K562 (cell line): ENCODE measurements around the gene TMC4. TPM values are rescaled to one million over a fixed set of nuclear protein-coding genes. Genes with fewer than 3 reads are reported as not detected.

Experiments
- BHLHE40 ChIP-seq: IDR thresholded peaks from 2 replicates; pipeline ENCODE4 v1.6.1; 2011; ENCODE audit warnings: low read length, improper control_type of control experiment
- CCNT2 ChIP-seq: IDR thresholded peaks from 2 replicates; pipeline ENCODE4 v1.6.1; 2011; ENCODE audit warnings: borderline replicate concordance, low read depth, mild to moderate bottlenecking, moderate library complexity, mixed read lengths, low read length; ENCODE audit not compliant: insufficient read length; ENCODE audit errors: extremely low read depth
- CHD1 ChIP-seq: fragments of 200-600 bp; sonication (generic); IDR thresholded peaks from one replicate; pipeline ENCODE4 v1.6.1; 2012; ENCODE audit warnings: mild to moderate bottlenecking, moderate library complexity, low read length, inconsistent platforms
- DEAF1 ChIP-seq: fragments of 450-650 bp; formaldehyde crosslinking; IDR thresholded peaks from 2 replicates; pipeline ENCODE4 v1.4.0; 2020; ENCODE audit warnings: mild to moderate bottlenecking, moderate library complexity
- HDAC1 ChIP-seq, 2 experiments: fragments of 450-650 bp; IDR thresholded peaks; 2 replicates each; pipeline ENCODE4 v1.6.1; 2016 to 2017; ENCODE audit warnings: inconsistent platforms in 1 of 2, mild to moderate bottlenecking in 1 of 2, moderate library complexity in 1 of 2
- MTA1 ChIP-seq: fragments of 450-650 bp; IDR thresholded peaks from 2 replicates; pipeline ENCODE4 v1.6.1; 2017; ENCODE audit warnings: borderline replicate concordance
- MYC ChIP-seq, 2 experiments: fragments of 250-450 bp in 1 of 2; sonication (Bioruptor Pico) in 1 of 2; IDR thresholded peaks; 2 replicates each; pipeline versions ENCODE4 v1.5.1 to v1.6.1; 2012 to 2021; ENCODE audit warnings: low read depth in 2 of 2, borderline replicate concordance in 1 of 2, improper control_type of control experiment in 1 of 2, low read length in 1 of 2, mild to moderate bottlenecking in 1 of 2, moderate library complexity in 1 of 2
- NKRF ChIP-seq: fragments of 450-650 bp; IDR thresholded peaks from 2 replicates; pipeline ENCODE4 v1.6.1; 2016; ENCODE audit warnings: borderline replicate concordance
- SNRNP70 ChIP-seq: fragments of 200-400 bp; formaldehyde crosslinking; optimal IDR thresholded peaks from 2 replicates; pipeline ENCODE3; 2017; ENCODE audit warnings: low read depth, low read length
- UBTF ChIP-seq, 2 experiments: IDR thresholded peaks; 2 replicates each; pipeline ENCODE4 v1.6.1; 2012; ENCODE audit warnings: improper control_type of control experiment in 2 of 2, low read depth in 2 of 2, low read length in 2 of 2, borderline replicate concordance in 1 of 2
- USF2 ChIP-seq: sonication (generic); formaldehyde crosslinking; IDR thresholded peaks from 2 replicates; pipeline ENCODE4 v1.5.0; 2020; ENCODE audit warnings: missing genetic modification reagents
- ZBTB8A ChIP-seq: fragments of 450-650 bp; IDR thresholded peaks from 2 replicates; pipeline ENCODE4 v1.6.1; 2018; ENCODE audit warnings: mild to moderate bottlenecking, moderate library complexity; ENCODE audit not compliant: partially characterized antibody
- ZNF3 ChIP-seq: fragments of 250-450 bp; sonication (Bioruptor Pico); IDR thresholded peaks from 2 replicates; pipeline ENCODE4 v1.5.0; 2021; ENCODE audit warnings: mild to moderate bottlenecking, moderate library complexity
- polyA plus RNA-seq, 8 experiments: library from polyadenylated mRNA; depleted of rRNA in 4 of 8; stranded (reverse) in 5 of 8; unstranded in 3 of 8; fragments of >200 nt; fragmentation: Nextera tagmentation in 2 of 8; fragmentation: Illumina TruSeq in 1 of 8; extraction: Ambion mirVana in 2 of 8; extraction: Trizol in 1 of 8; gene quantifications; 2 replicates each; pipeline versions ENCODE4 v1.2.1 to v1.2.3, GENCODE V29; 2011 to 2014; ENCODE audit warnings: inconsistent platforms in 1 of 8, missing spikeins in 1 of 8
- total RNA-seq, 7 experiments: library from RNA; depleted of rRNA in 6 of 7; stranded (reverse); fragments of >200 nt in 6 of 7; fragmentation: Illumina TruSeq in 2 of 7; extraction: Trizol in 2 of 7; gene quantifications; 2 replicates each; pipeline versions ENCODE4 v1.2.1 to v1.2.3, GENCODE V29; 2011 to 2021; ENCODE audit warnings: low replicate concordance in 1 of 7
- TF ChIP-seq, protein P1 (sequence below), 2 experiments: fragments of 150-350 bp in 1 of 2; IDR thresholded peaks; 2 replicates each; pipeline ENCODE4 v1.6.1; 2012 to 2016; ENCODE audit warnings: low read depth in 2 of 2, low read length in 2 of 2, mild to moderate bottlenecking in 1 of 2, moderate library complexity in 1 of 2

Gene TMC4
- total and polyA plus RNA-seq, 9 of the 15 experiments (the other 6 are each of a cell fraction or from before 2014, with no cell fraction given): 0.12 to 0.79 (median 0.36) TPM; not detected in 2

- TF ChIP-seq UBTF (IDR thresholded peaks at IDR 0.05; ENCODE audit: borderline replicate concordance in 1 of 2, low read depth in 2 of 2, low read length in 2 of 2): peak in 1 of 2 experiments; percentile 66; a peak in 1 of 4 replicates
- TF ChIP-seq, protein P1, sequence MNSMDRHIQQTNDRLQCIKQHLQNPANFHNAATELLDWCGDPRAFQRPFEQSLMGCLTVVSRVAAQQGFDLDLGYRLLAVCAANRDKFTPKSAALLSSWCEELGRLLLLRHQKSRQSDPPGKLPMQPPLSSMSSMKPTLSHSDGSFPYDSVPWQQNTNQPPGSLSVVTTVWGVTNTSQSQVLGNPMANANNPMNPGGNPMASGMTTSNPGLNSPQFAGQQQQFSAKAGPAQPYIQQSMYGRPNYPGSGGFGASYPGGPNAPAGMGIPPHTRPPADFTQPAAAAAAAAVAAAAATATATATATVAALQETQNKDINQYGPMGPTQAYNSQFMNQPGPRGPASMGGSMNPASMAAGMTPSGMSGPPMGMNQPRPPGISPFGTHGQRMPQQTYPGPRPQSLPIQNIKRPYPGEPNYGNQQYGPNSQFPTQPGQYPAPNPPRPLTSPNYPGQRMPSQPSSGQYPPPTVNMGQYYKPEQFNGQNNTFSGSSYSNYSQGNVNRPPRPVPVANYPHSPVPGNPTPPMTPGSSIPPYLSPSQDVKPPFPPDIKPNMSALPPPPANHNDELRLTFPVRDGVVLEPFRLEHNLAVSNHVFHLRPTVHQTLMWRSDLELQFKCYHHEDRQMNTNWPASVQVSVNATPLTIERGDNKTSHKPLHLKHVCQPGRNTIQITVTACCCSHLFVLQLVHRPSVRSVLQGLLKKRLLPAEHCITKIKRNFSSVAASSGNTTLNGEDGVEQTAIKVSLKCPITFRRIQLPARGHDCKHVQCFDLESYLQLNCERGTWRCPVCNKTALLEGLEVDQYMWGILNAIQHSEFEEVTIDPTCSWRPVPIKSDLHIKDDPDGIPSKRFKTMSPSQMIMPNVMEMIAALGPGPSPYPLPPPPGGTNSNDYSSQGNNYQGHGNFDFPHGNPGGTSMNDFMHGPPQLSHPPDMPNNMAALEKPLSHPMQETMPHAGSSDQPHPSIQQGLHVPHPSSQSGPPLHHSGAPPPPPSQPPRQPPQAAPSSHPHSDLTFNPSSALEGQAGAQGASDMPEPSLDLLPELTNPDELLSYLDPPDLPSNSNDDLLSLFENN (IDR thresholded peaks at IDR 0.05; ENCODE audit: low read depth in 2 of 2, low read length in 2 of 2): peak in 1 of 2 experiments; percentile 24; a peak in 1 of 4 replicates
- no peak for TF ChIP-seq MTA1
- TF ChIP-seq SNRNP70: no peak
- TF ChIP-seq CHD1: no peak
- TF ChIP-seq USF2 (CRISPR knock-in tag): no peak
- TF ChIP-seq HDAC1 (IDR thresholded peaks at IDR 0.05): peak in 1 of 2 experiments; percentile 80; a peak in 2 of 4 replicates
- peak; percentile 78 for TF ChIP-seq CCNT2
- peak; percentile 28; the same call in 1 of the 2 replicates for TF ChIP-seq MYC (IDR thresholded peaks at IDR 0.05; ENCODE audit: low read depth, low read length)
- TF ChIP-seq MYC (CRISPR knock-in tag; IDR thresholded peaks at IDR 0.05; ENCODE audit: borderline replicate concordance, low read depth): no peak
- peak; percentile 58; the same call in 1 of the 2 replicates for TF ChIP-seq NKRF
- TF ChIP-seq ZBTB8A: no peak
- no peak for TF ChIP-seq ZNF3 (CRISPR knock-in tag)
- TF ChIP-seq BHLHE40: 0 out of 2 replicates have a peak, but pooled peaks have one; percentile 2
- no peak for TF ChIP-seq DEAF1 (CRISPR knock-in tag)
Measured at GRCh38 chr19:54191011-54191810, 18.3 kb upstream of the TMC4 start, which contains the start of gene TSEN34 (continued).
